ENCODE results near the gene DACT3.

Gene DACT3

GRCh38 chr19:46608178-46608577, 52.8 kb downstream of the DACT3 start:
- TF ChIP-seq CTCF (IDR thresholded peaks at IDR 0.05; ENCODE audit: low read depth, low read length), result no peak
- DNase-seq, result no peak
- H3K36me3 ChIP-seq, result peaks cover 58% of the 10 kb centered on the region

GRCh38 chr19:46607448-46607841, 53.5 kb downstream of the DACT3 start:
- no peak for TF ChIP-seq CTCF (IDR thresholded peaks at IDR 0.05; ENCODE audit: low read depth, low read length)
- H3K36me3 ChIP-seq, result peaks cover 62% of the 10 kb centered on the region

More at GRCh38 chr19:46608178-46608577, 52.8 kb downstream of the DACT3 start:
- no peaks in the 10 kb centered on the region for H3K9me3 ChIP-seq (ENCODE audit: severe bottlenecking)
- no peak overlapping the region for H3K27ac ChIP-seq
- H3K4me3 ChIP-seq (ENCODE audit: low read depth, low read length), result no peak overlapping the region
- H3K27me3 ChIP-seq (ENCODE audit: insufficient read depth, low read depth, severe bottlenecking), result no peaks in the 10 kb centered on the region

GRCh38 chr19:46606681-46607447, 54.1 kb downstream of the DACT3 start:
- Histone ChIP-seq H3K9me3 (ENCODE audit: severe bottlenecking) (no peaks in the 10 kb centered on the region), H3K36me3 (peaks cover 62% of the 10 kb centered on the region), H3K4me3 (ENCODE audit: low read depth, low read length) (no peak overlapping the region), H3K27me3 (ENCODE audit: insufficient read depth, low read depth, severe bottlenecking) (no peaks in the 10 kb centered on the region), H3K27ac (no peak overlapping the region)
- TF ChIP-seq CTCF (IDR thresholded peaks at IDR 0.05; ENCODE audit: low read depth, low read length), result no peak
- DNase-seq, result no peak

More at GRCh38 chr19:46607448-46607841, 53.5 kb downstream of the DACT3 start:
- no peaks in the 10 kb centered on the region for H3K9me3 ChIP-seq (ENCODE audit: severe bottlenecking)
- H3K27me3 ChIP-seq (ENCODE audit: insufficient read depth, low read depth, severe bottlenecking), result no peaks in the 10 kb centered on the region
- no peak overlapping the region for H3K27ac ChIP-seq
- H3K4me3 ChIP-seq (ENCODE audit: low read depth, low read length), result no peak overlapping the region
- no peak for DNase-seq

- Histone ChIP-seq H3K27ac (no peak overlapping the region), H3K36me3 (peaks cover 67% of the 10 kb centered on the region), H3K4me3 (ENCODE audit: low read depth, low read length) (no peak overlapping the region), H3K27me3 (ENCODE audit: insufficient read depth, low read depth, severe bottlenecking) (no peaks in the 10 kb centered on the region), H3K9me3 (ENCODE audit: severe bottlenecking) (no peaks in the 10 kb centered on the region)
- no peak for TF ChIP-seq CTCF (IDR thresholded peaks at IDR 0.05; ENCODE audit: low read depth, low read length)
- DNase-seq, result no peak
Measured at GRCh38 chr19:46606019-46606418, 55.0 kb downstream of the DACT3 start.

- no peak for TF ChIP-seq CTCF (IDR thresholded peaks at IDR 0.05; ENCODE audit: low read depth, low read length)
- peaks cover 67% of the 10 kb centered on the region for H3K36me3 ChIP-seq
- no peaks in the 10 kb centered on the region for H3K27me3 ChIP-seq (ENCODE audit: insufficient read depth, low read depth, severe bottlenecking)
- H3K27ac ChIP-seq, result no peak overlapping the region
- H3K9me3 ChIP-seq (ENCODE audit: severe bottlenecking), result peaks cover under 1% of the 10 kb centered on the region
- no peak overlapping the region for H3K4me3 ChIP-seq (ENCODE audit: low read depth, low read length)
- no peak for DNase-seq
Measured at GRCh38 chr19:46605356-46605821, 55.6 kb downstream of the DACT3 start.
